OCI-LY3 (cell line): ENCODE data around the gene SERINC2.

Source experiments
- H2AFZ ChIP-seq: fragments of 200-600, 300-600 bp; shearing (Covaris generic); 2 replicates; pipeline ENCODE4 v1.6.0; 2014; ENCODE audit warnings: antibody characterized with exemption, low read depth, low read length
- H3K27ac ChIP-seq: fragments of 200-600, 300-600 bp; sonication (generic); 2 replicates; pipeline ENCODE4 v1.5.1; 2014; ENCODE audit warnings: mild to moderate bottlenecking, low read length, moderate library complexity, mixed read lengths
- H3K27me3 ChIP-seq: fragments of 200-600, 300-600 bp; sonication (generic); 2 replicates; pipeline ENCODE4 v1.6.1; 2014; ENCODE audit warnings: low read depth, low read length, mixed read lengths
- H3K36me3 ChIP-seq: fragments of 200-600, 300-600 bp; sonication (generic); replicated peaks from 2 replicates; pipeline ENCODE3; 2014; ENCODE audit warnings: low read depth, low read length, mixed read lengths
- H3K4me1 ChIP-seq: fragments of 300-600, 200-600 bp; sonication (generic); 2 replicates; pipeline ENCODE4 v1.6.1; 2014; ENCODE audit warnings: low read length, mixed read lengths
- H3K4me2 ChIP-seq: fragments of 200-600, 300-600 bp; sonication (generic); 2 replicates; pipeline ENCODE4 v1.6.1; 2014; ENCODE audit warnings: low read length, mixed read lengths
- H3K4me3 ChIP-seq: fragments of 300-600, 200-600 bp; sonication (generic); 2 replicates; pipeline ENCODE4 v1.5.1; 2014; ENCODE audit warnings: antibody characterized with exemption, mild to moderate bottlenecking, low read length, moderate library complexity
- H3K79me2 ChIP-seq: fragments of 300-600, 200-600 bp; shearing (Covaris generic); 2 replicates; pipeline ENCODE4 v1.6.1; 2014; ENCODE audit warnings: mild to moderate bottlenecking, low read length, mixed read lengths
- H3K9ac ChIP-seq: fragments of 300-600, 200-600 bp; shearing (Covaris generic); 2 replicates; pipeline ENCODE4 v1.6.0; 2014; ENCODE audit warnings: mild to moderate bottlenecking, low read length, moderate library complexity
- H3K9me3 ChIP-seq: fragments of 200-600, 300-600 bp; shearing (Covaris generic); 2 replicates; pipeline ENCODE4 v1.6.1; 2014; ENCODE audit warnings: low read length, mixed read lengths; ENCODE audit not compliant: insufficient read depth
- H4K20me1 ChIP-seq: fragments of 200-600, 300-600 bp; sonication (generic); 2 replicates; pipeline ENCODE4 v1.6.1; 2016; ENCODE audit warnings: low read length, mixed read lengths; ENCODE audit not compliant: insufficient read depth
- EZH2phosphoT487 ChIP-seq: fragments of 200-600 bp; shearing (Covaris generic); IDR thresholded peaks from 2 replicates; pipeline ENCODE4 v1.6.1; 2018; ENCODE audit warnings: antibody characterized with exemption, mixed run types, low read depth
- TF ChIP-seq, protein P1 (sequence below): fragments of 200-600, 300-600 bp; sonication (generic); IDR thresholded peaks from 2 replicates; pipeline ENCODE4 v1.5.1; 2014; ENCODE audit warnings: antibody characterized with exemption, low read length, low read depth

Gene SERINC2

GRCh38 chr1:31394584-31395193, 18.3 kb upstream of the SERINC2 start:
- H3K36me3 ChIP-seq: no peaks in the 10 kb centered on the region
- TF ChIP-seq, protein P1, sequence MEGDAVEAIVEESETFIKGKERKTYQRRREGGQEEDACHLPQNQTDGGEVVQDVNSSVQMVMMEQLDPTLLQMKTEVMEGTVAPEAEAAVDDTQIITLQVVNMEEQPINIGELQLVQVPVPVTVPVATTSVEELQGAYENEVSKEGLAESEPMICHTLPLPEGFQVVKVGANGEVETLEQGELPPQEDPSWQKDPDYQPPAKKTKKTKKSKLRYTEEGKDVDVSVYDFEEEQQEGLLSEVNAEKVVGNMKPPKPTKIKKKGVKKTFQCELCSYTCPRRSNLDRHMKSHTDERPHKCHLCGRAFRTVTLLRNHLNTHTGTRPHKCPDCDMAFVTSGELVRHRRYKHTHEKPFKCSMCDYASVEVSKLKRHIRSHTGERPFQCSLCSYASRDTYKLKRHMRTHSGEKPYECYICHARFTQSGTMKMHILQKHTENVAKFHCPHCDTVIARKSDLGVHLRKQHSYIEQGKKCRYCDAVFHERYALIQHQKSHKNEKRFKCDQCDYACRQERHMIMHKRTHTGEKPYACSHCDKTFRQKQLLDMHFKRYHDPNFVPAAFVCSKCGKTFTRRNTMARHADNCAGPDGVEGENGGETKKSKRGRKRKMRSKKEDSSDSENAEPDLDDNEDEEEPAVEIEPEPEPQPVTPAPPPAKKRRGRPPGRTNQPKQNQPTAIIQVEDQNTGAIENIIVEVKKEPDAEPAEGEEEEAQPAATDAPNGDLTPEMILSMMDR: peak; percentile 72
- no peak for TF ChIP-seq EZH2phosphoT487
- H3K27me3 ChIP-seq: no peaks in the 10 kb centered on the region
- H4K20me1 ChIP-seq: no peaks in the 10 kb centered on the region
- H3K4me1 ChIP-seq: no peaks in the 10 kb centered on the region; the same call in 1 of the 2 replicates
- peak overlapping the region; percentile 81 for H2AFZ ChIP-seq
- peak overlapping the region; percentile 57 for H3K9ac ChIP-seq
- peak overlapping the region; percentile 85 for H3K4me3 ChIP-seq
- no peaks in the 10 kb centered on the region for H3K79me2 ChIP-seq
- no peak overlapping the region for H3K27ac ChIP-seq
- no peaks in the 10 kb centered on the region for H3K9me3 ChIP-seq
- H3K4me2 ChIP-seq: peak overlapping the region; percentile 89

DNA sequence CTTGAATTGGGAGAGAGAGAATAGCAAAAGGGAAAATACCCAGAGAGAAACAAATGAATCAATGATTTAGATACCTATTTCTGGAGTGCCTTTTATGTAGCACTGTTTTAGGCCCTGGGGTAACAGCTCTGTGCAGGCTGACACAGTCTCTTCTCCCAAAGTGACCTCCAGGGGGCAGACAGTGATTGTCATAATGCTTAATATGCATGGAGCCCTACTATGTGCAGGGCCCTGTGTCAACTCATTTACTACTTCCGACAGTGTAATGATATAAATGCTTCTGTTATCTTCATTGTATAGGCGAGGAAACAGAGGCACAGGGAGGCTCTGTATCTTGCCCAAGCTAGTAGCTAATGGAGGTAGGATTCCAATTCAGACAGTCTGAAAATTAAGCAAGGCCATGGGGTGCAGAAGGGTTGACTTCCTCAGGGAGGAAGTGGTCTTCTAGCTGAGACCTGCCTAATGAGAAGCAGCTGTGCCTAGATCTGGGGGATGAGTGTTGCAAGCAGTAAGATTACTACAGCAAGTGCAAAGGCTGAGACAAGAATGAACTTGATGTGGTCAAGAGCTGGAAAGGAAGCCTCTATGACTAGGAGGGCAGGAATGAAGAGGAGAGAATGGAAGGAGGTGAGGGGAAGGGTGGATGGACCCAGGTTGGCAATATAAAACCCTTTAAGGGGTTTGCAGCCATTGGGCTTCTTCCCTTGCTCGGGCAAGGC, 16.2 kb upstream of the SERINC2 start:
- no peak overlapping the region for H3K4me2 ChIP-seq
- H2AFZ ChIP-seq: no peak overlapping the region
- H3K27ac ChIP-seq: no peak overlapping the region

DNA sequence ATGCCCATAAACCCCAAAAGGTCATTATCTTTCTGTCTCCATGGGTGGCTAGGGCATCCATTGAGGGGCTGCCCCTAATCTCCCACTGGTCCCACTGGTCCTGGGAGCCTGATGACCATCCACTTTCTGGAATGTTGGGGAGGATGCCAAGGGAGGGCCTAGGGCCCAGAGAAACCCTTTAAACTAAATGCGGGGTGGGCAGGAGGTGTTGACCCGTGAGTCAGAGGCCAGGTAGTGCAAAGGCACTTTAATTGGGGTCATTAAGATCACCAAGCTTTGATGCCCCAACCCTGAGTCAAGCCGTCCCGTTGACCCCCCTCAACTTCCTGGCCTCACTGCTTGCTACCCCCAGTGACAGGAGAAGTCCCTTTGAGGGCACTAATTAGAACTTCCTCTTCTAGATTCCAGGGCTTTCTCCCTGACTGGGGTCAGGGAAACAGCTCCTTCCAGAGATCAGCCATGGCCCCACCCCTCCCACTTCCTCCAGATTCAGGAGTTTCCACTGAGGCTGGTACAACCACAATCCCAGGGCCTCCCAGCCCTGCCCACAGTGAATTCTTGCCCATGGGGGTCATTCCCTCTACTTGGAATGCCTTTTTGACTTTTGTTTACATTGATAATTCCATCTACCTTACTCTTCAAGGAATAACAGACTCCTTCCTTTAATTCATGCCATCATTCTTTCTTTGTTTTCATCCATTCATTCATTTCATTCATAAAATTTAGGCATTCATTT, 15.5 kb upstream of the SERINC2 start:
- Histone ChIP-seq H4K20me1 (no peaks in the 10 kb centered on the region), H3K9me3 (no peaks in the 10 kb centered on the region), H3K79me2 (no peaks in the 10 kb centered on the region), H3K4me1 (peaks cover 6% of the 10 kb centered on the region), H3K36me3 (no peaks in the 10 kb centered on the region), H3K9ac (no peak overlapping the region), H3K4me2 (no peak overlapping the region), H2AFZ (no peak overlapping the region), H3K27ac (no peak overlapping the region), H3K4me3 (no peak overlapping the region), H3K27me3 (no peaks in the 10 kb centered on the region)
- TF ChIP-seq, protein P1: no peak
- no peak for TF ChIP-seq EZH2phosphoT487

More for the DNA sequence above, 16.2 kb upstream of the SERINC2 start:
- Histone ChIP-seq H3K9me3 (no peaks in the 10 kb centered on the region), H3K27me3 (no peaks in the 10 kb centered on the region), H3K9ac (no peak overlapping the region), H3K79me2 (no peaks in the 10 kb centered on the region), H3K36me3 (no peaks in the 10 kb centered on the region), H3K4me3 (no peak overlapping the region), H3K4me1 (peaks cover 6% of the 10 kb centered on the region), H4K20me1 (no peaks in the 10 kb centered on the region)
- no peak for TF ChIP-seq EZH2phosphoT487
- TF ChIP-seq, protein P1: peak; percentile 63

GRCh38 chr1:31398246-31398645, 14.8 kb upstream of the SERINC2 start:
- Histone ChIP-seq H3K9me3 (no peaks in the 10 kb centered on the region), H4K20me1 (no peaks in the 10 kb centered on the region), H3K4me2 (no peak overlapping the region), H3K27ac (no peak overlapping the region), H3K4me1 (peaks cover 6% of the 10 kb centered on the region), H2AFZ (no peak overlapping the region), H3K9ac (no peak overlapping the region), H3K36me3 (no peaks in the 10 kb centered on the region), H3K27me3 (no peaks in the 10 kb centered on the region), H3K4me3 (no peak overlapping the region), H3K79me2 (no peaks in the 10 kb centered on the region)
- TF ChIP-seq, protein P1: no peak
- no peak for TF ChIP-seq EZH2phosphoT487
